ENCODE data around the gene ABHD8. TPM values are rescaled to one million over a fixed set of nuclear protein-coding genes. Genes with fewer than 3 reads are reported as not detected.

ABHD8 gene
- total RNA-seq, 1 donor from 2014 or later = 4.6 TPM

- Histone ChIP-seq H2AFZ (replicated peaks) (no peak overlapping the region), H3K9ac (no peak overlapping the region), H3F3A (ENCODE audit: low read depth) (peaks cover 50% of the 10 kb centered on the region), H3K27ac (no peak overlapping the region), H3K79me2 (ENCODE audit: low read depth) (peaks cover 44% of the 10 kb centered on the region), H3K27me3 (no peaks in the 10 kb centered on the region), H3K4me3 (no peak overlapping the region), H3K4me2 (no peak overlapping the region), H4K20me1 (ENCODE audit: low read depth) (peaks cover 21% of the 10 kb centered on the region), H3K4me1 (peaks cover 9% of the 10 kb centered on the region), H3K9me3 (ENCODE audit: low read depth) (no peaks in the 10 kb centered on the region), H3K36me3 (no peaks in the 10 kb centered on the region)
- Mint-ChIP-seq H3K27me3 (ENCODE audit: insufficient read depth, low read depth) (peaks cover 7% of the 10 kb centered on the region), H3K4me1 (peaks cover 41% of the 10 kb centered on the region), H3K27ac (no peak overlapping the region), H3K4me3 (peak overlapping the region; percentile 91), H3K9me3 (no peaks in the 10 kb centered on the region), H3K36me3 (no peaks in the 10 kb centered on the region)
- DNase-seq (ENCODE audit: low spot score) = no peak
- TF ChIP-seq EZH2phosphoT487 (IDR thresholded peaks at IDR 0.05) = no peak
- TF ChIP-seq EZH2 (IDR thresholded peaks at IDR 0.05) = no peak
- TF ChIP-seq CTCF (IDR thresholded peaks at IDR 0.05) = no peak
Measured at GRCh38 chr19:17307876-17308377, 4.7 kb upstream of the ABHD8 start.

GRCh38 chr19:17306285-17306714 lies 3.1 kb upstream of the ABHD8 start:
- peak overlapping the region; percentile 87 for H3K4me3 ChIP-seq
- Mint-ChIP-seq H3K4me1 (peaks cover 44% of the 10 kb centered on the region), H3K27ac (no peak overlapping the region), H3K27me3 (ENCODE audit: insufficient read depth, low read depth) (peaks cover 7% of the 10 kb centered on the region), H3K36me3 (peaks cover 3% of the 10 kb centered on the region), H3K9me3 (no peaks in the 10 kb centered on the region), H3K4me3 (peak overlapping the region; percentile 91)
- peak overlapping the region; percentile 8 for H3K9ac ChIP-seq
- no peaks in the 10 kb centered on the region for H3K9me3 ChIP-seq (ENCODE audit: low read depth)
- peaks cover 28% of the 10 kb centered on the region for H3K79me2 ChIP-seq (ENCODE audit: low read depth)
- DNase-seq (ENCODE audit: low spot score) = peak; percentile 77
- TF ChIP-seq EZH2phosphoT487 (IDR thresholded peaks at IDR 0.05) (no peak), CTCF (IDR thresholded peaks at IDR 0.05) (no peak), EZH2 (IDR thresholded peaks at IDR 0.05) (no peak)
- H3K4me2 ChIP-seq = peak overlapping the region; percentile 90
- peaks cover 13% of the 10 kb centered on the region for H3K4me1 ChIP-seq
- H3K27me3 ChIP-seq = no peaks in the 10 kb centered on the region
- H2AFZ ChIP-seq (replicated peaks) = no peak overlapping the region
- H4K20me1 ChIP-seq (ENCODE audit: low read depth) = peaks cover 17% of the 10 kb centered on the region
- H3F3A ChIP-seq (ENCODE audit: low read depth) = peaks cover 50% of the 10 kb centered on the region
- no peaks in the 10 kb centered on the region for H3K36me3 ChIP-seq
- no peak overlapping the region for H3K27ac ChIP-seq

- H3K27ac Mint-ChIP-seq = no peak within 1 kb of the TSS
- peak; percentile 100 for DNase-seq (ENCODE audit: low spot score)
- H3K27me3 Mint-ChIP-seq (ENCODE audit: insufficient read depth, low read depth) = peaks cover 7% of the 10 kb centered on the region
- TF ChIP-seq EZH2phosphoT487 (IDR thresholded peaks at IDR 0.05) (no peak), CTCF (IDR thresholded peaks at IDR 0.05) (peak; percentile 76)
- Histone ChIP-seq H3K27ac (no peak within 1 kb of the TSS), H4K20me1 (ENCODE audit: low read depth) (peaks cover 12% of the 10 kb centered on the region), H3K36me3 (no peaks in the 10 kb centered on the region), H3K4me1 (peaks cover 13% of the 10 kb centered on the region), H3K9ac (peak within 1 kb of the TSS; percentile 8), H3K79me2 (ENCODE audit: low read depth) (peaks cover 22% of the 10 kb centered on the region), H3K27me3 (no peaks in the 10 kb centered on the region), H3F3A (ENCODE audit: low read depth) (peaks cover 50% of the 10 kb centered on the region), H3K9me3 (ENCODE audit: low read depth) (no peaks in the 10 kb centered on the region), H3K4me3 (peak within 1 kb of the TSS; percentile 87), H2AFZ (replicated peaks) (peak within 1 kb of the TSS; percentile 77), H3K4me2 (peak within 1 kb of the TSS; percentile 90)
- H3K4me3 Mint-ChIP-seq = peak within 1 kb of the TSS; percentile 91
- H3K36me3 Mint-ChIP-seq = peaks cover 3% of the 10 kb centered on the region
- H3K4me1 Mint-ChIP-seq = peaks cover 42% of the 10 kb centered on the region
- H3K9me3 Mint-ChIP-seq = no peaks in the 10 kb centered on the region
Measured at GRCh38 chr19:17305517-17306284, 2.5 kb upstream of the ABHD8 start, which contains the start of gene MRPL34. Gene MRPL34 (plus strand): TSS chr19:17305872. CDS start chr19:17305893, 21 bp downstream.
